Measurements from ENCODE around the gene TMEM168.
"Not testable (repeated sequence)": the region's sequence is repeated elsewhere in the genome, so short reads cannot be mapped to it uniquely, and the experiment has no call there.

The TMEM168 gene

DNA sequence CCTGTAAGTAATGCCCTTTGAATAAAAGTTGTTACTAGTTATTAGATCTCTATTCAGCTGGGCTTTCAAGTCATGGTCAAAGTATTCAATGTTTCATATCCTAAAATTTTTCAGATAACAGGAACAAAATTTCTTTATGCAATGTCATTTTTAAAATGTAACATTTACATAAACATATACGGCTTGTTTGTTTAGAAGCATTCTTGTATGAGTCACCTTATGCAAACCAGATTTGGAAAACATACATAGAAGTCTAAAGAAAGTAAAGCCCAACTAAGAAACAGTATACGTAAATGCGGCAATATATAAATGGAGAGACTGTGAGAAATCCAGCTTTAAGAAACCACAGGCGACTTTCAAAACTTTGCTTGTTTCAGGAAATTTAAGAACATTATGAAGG lies 10.5 kb downstream of the TMEM168 start:
- no peak for DNase-seq (ENCODE audit: low spot score)

- no peak for DNase-seq (ENCODE audit: low spot score)
These were observed 12.8 kb downstream of the TMEM168 start for GRCh38 chr7:112777406-112777805.

DNA sequence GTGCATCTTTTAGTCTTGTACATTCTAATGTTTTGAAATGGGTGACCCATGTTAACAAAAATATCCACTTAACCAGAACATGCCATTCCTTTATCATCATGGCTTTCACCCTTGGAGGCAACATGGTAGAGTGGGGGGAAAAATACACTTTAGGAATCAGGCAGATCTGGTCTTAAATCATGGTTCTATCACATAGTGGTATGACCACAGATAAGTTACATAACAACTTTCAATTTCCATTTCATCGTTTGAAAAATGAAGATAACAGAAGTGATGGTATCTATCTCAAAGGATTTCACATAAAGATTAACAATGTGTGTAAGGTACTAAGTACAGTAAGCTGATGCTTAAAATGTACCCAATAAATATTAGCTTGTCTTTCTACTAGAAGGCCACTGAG lies 19.0 kb downstream of the TMEM168 start:
- DNase-seq (ENCODE audit: low spot score), result no peak

DNA sequence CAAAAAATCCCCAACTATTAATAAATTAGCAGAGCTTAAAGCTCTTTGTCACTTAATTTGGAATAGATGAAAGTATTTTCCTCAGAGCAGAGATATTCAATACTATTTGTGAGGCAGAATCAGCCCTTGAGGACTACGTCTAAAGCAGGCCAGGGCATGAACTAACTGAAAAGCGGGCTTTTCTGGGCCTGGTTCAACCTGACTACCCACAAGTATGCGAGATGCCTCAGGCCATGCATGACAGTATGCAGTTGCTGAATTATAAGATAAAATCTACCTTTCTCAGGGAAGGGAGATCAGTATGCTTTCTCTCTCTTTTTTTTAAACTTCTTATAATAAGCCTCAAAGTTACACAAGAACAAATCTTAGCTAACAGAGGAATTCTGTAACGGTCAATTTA lies 20.1 kb downstream of the TMEM168 start:
- DNase-seq (ENCODE audit: low spot score), result no peak

DNA sequence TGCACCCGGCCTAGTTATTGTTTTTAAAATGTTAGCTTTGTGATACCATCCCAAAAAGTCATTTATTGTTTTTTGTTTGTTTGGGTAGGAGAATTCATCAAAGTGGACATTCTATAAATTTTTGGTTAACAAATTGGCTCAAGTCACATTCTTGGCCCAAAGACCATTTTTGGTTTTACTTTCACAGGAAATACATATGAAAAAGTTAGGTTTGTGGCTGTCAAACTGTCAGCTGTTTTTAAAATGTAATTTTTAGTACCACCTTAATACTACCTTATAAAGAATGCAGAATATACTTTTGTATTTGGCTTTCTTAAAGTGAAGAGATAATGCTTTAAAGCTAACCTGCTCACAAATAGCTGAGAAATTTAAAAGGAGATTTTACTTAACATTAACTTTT lies 25.1 kb downstream of the TMEM168 start:
- no peak for DNase-seq (ENCODE audit: low spot score)

GRCh38 chr7:112763996-112764395 lies 26.2 kb downstream of the TMEM168 start:
- no peak for DNase-seq (ENCODE audit: low spot score)

GRCh38 chr7:112763298-112763697 lies 26.9 kb downstream of the TMEM168 start:
- DNase-seq (ENCODE audit: low spot score), result no peak

- no peak for DNase-seq (ENCODE audit: low spot score)
These were observed 30.3 kb downstream of the TMEM168 start for GRCh38 chr7:112759905-112760304.

GRCh38 chr7:112757337-112757736 lies 32.9 kb downstream of the TMEM168 start:
- no peak for DNase-seq (ENCODE audit: low spot score)

GRCh38 chr7:112753298-112753697 lies 36.9 kb downstream of the TMEM168 start:
- DNase-seq (ENCODE audit: low spot score), result no peak

GRCh38 chr7:112752576-112752975 lies 37.6 kb downstream of the TMEM168 start:
- no peak for DNase-seq (ENCODE audit: low spot score)

GRCh38 chr7:112749775-112750174 lies 40.4 kb downstream of the TMEM168 start:
- no peak for DNase-seq (ENCODE audit: low spot score)

DNA sequence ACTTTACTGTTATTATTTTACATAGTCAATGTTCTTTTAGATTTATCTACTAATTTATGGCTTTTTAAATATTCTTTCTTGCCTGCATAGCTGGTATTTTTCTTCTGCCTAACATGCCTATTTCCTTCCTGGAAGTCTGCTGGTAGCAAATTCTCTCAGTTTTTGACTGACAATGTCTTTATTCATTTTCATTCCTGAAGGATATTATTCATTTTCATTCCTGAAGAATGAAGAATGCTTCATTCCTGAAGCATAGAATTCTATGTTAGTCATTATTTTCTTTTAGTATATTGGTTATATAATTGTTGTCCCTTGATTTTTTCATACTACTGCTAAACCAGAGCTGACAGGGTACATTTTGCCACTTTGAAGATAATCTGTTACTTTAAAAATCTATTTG lies 41.8 kb downstream of the TMEM168 start:
- DNase-seq (ENCODE audit: low spot score), result no peak

DNA sequence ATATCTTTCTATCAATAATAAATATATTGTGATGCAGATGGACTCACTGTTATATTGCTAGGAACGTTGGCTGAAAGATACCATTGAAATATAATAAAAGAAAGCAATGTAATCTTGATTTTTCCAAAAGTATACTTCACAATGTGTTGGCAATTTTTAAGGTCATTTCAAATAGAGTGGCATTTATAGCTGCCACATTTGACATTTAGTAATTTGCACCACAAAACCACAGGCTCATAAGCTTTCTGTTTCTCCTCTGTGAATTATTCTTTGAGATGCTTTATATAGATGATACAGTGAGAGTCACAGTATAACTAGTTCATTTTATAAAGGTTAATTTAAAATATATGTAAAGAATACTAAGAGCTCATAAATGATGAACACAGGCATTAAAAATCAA lies 44.6 kb downstream of the TMEM168 start:
- no peak for DNase-seq (ENCODE audit: low spot score)

DNA sequence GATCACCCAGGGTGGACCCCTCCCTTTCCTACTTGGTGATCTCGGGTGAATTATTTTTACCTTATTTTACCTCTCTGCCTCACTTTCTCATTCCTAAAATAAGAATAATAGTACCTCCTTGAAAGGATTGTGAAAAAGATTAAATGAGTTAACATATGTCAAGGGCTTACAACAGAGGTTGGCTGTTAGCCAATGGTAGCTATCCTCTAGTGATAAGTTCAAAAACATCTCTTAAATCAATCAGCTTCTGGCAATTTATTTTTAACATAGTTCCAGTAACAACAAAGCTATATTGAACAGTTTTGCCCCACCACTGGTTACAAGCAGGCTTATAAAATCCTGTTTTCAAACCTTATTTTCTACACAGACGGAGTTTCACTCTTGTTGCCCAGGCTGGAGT lies 45.4 kb downstream of the TMEM168 start:
- DNase-seq (ENCODE audit: low spot score), result no peak

GRCh38 chr7:112743811-112744210 lies 46.4 kb downstream of the TMEM168 start:
- DNase-seq (ENCODE audit: low spot score), result no peak

GRCh38 chr7:112740667-112741066 lies 49.5 kb downstream of the TMEM168 start:
- no peak for DNase-seq (ENCODE audit: low spot score)

GRCh38 chr7:112739436-112740180 lies 50.6 kb downstream of the TMEM168 start:
- DNase-seq (ENCODE audit: low spot score), result no peak

- no peak for DNase-seq (ENCODE audit: low spot score)
These were observed 54.9 kb downstream of the TMEM168 start for GRCh38 chr7:112735261-112735660.

- DNase-seq (ENCODE audit: low spot score), result not testable (repeated sequence)
These were observed 58.9 kb downstream of the TMEM168 start for GRCh38 chr7:112731324-112731723.

- no peak for DNase-seq (ENCODE audit: low spot score)
These were observed 64.1 kb downstream of the TMEM168 start for GRCh38 chr7:112726076-112726475.

- no peak for DNase-seq (ENCODE audit: low spot score)
These were observed 66.8 kb downstream of the TMEM168 start for GRCh38 chr7:112723416-112723815.

DNA sequence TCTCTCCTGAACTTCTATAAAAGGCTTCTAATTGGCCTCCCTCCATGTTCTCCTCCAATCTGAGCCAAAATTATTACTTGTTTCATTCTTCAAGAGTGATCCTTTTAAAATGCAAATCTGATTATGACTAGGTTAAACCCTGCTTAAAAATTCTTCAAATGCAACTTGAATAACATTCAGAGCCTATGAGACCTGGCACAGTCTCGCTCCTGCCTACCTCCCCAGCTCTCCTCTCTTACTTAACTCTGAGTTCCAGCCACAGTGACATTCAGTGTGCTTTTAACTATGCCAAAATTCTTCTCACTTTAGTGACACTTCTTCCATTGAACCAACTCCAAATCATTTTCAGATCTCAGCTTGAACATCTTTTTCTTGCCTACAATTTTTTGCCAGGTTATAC lies 68.8 kb downstream of the TMEM168 start:
- DNase-seq (ENCODE audit: low spot score), result no peak

GRCh38 chr7:112715525-112715924 lies 74.7 kb downstream of the TMEM168 start:
- DNase-seq (ENCODE audit: low spot score), result no peak

All from left forelimb (tissue), 1 donor.